ENCODE results near the gene BICD2.

BICD2 gene

GRCh38 chr9:92752812-92753404 lies 11.7 kb downstream of the BICD2 start:
- ATAC-seq, result no peak
- TF ChIP-seq POU6F1 (CRISPR knock-in tag; IDR thresholded peaks at IDR 0.05; ENCODE audit: borderline replicate concordance, low read depth) (no peak), RARB (CRISPR knock-in tag; IDR thresholded peaks at IDR 0.05) (no peak), GLIS3 (CRISPR knock-in tag; IDR thresholded peaks at IDR 0.05) (no peak), ESRRG (CRISPR knock-in tag; IDR thresholded peaks at IDR 0.05) (no peak)

- ATAC-seq, result no peak
- TF ChIP-seq ZFP30 (CRISPR knock-in tag; IDR thresholded peaks at IDR 0.05) (no peak), PPARA (CRISPR knock-in tag; IDR thresholded peaks at IDR 0.05; ENCODE audit: borderline replicate concordance) (no peak), CSDC2 (CRISPR knock-in tag; IDR thresholded peaks at IDR 0.05) (no peak)
Measured at GRCh38 chr9:92749934-92750315, 14.7 kb downstream of the BICD2 start.

GRCh38 chr9:92749071-92749933 lies 15.3 kb downstream of the BICD2 start:
- no peak for TF ChIP-seq PATZ1 (CRISPR knock-in tag; IDR thresholded peaks at IDR 0.05; ENCODE audit: borderline replicate concordance)
- no peak for TF ChIP-seq PPARA (CRISPR knock-in tag; IDR thresholded peaks at IDR 0.05; ENCODE audit: borderline replicate concordance)
- TF ChIP-seq RARB (CRISPR knock-in tag; IDR thresholded peaks at IDR 0.05), result no peak
- TF ChIP-seq GLIS3 (CRISPR knock-in tag; IDR thresholded peaks at IDR 0.05), result no peak
- TF ChIP-seq POU6F1 (CRISPR knock-in tag; IDR thresholded peaks at IDR 0.05; ENCODE audit: borderline replicate concordance, low read depth), result no peak
- no peak for TF ChIP-seq TCF4 (CRISPR knock-in tag; IDR thresholded peaks at IDR 0.05; ENCODE audit: borderline replicate concordance)
- TF ChIP-seq ARNTL (CRISPR knock-in tag; IDR thresholded peaks at IDR 0.05; ENCODE audit: borderline replicate concordance, low read depth), result no peak
- no peak for TF ChIP-seq ZNF8 (CRISPR knock-in tag; IDR thresholded peaks at IDR 0.05)
- no peak for TF ChIP-seq TSHZ2 (CRISPR knock-in tag; IDR thresholded peaks at IDR 0.05)
- no peak for TF ChIP-seq ZFP30 (CRISPR knock-in tag; IDR thresholded peaks at IDR 0.05)
- TF ChIP-seq ESRRG (CRISPR knock-in tag; IDR thresholded peaks at IDR 0.05), result no peak
- no peak for TF ChIP-seq ZC3H10 (CRISPR knock-in tag; IDR thresholded peaks at IDR 0.05)
- no peak for TF ChIP-seq ISL1 (CRISPR knock-in tag; IDR thresholded peaks at IDR 0.05)
- TF ChIP-seq ZFP3 (CRISPR knock-in tag; IDR thresholded peaks at IDR 0.05), result no peak
- no peak for TF ChIP-seq SNAI2 (CRISPR knock-in tag; IDR thresholded peaks at IDR 0.05)
- TF ChIP-seq BACH2 (CRISPR knock-in tag; IDR thresholded peaks at IDR 0.05; ENCODE audit: borderline replicate concordance), result no peak
- TF ChIP-seq ZNF565 (CRISPR knock-in tag; conservative IDR thresholded peaks at IDR 0.05; ENCODE audit: low read depth), result no peak
- no peak; the same call in 1 of the 3 replicates for ATAC-seq

- no peak for ATAC-seq
- TF ChIP-seq SNAI2 (CRISPR knock-in tag; IDR thresholded peaks at IDR 0.05) (no peak), BACH2 (CRISPR knock-in tag; IDR thresholded peaks at IDR 0.05; ENCODE audit: borderline replicate concordance) (no peak), ZNF70 (CRISPR knock-in tag; IDR thresholded peaks at IDR 0.05) (no peak), ZFP3 (CRISPR knock-in tag; IDR thresholded peaks at IDR 0.05) (no peak), TOX (CRISPR knock-in tag; IDR thresholded peaks at IDR 0.05; ENCODE audit: borderline replicate concordance) (no peak), ZNF565 (CRISPR knock-in tag; conservative IDR thresholded peaks at IDR 0.05; ENCODE audit: low read depth) (no peak), ZC3H10 (CRISPR knock-in tag; IDR thresholded peaks at IDR 0.05) (no peak), TSHZ2 (CRISPR knock-in tag; IDR thresholded peaks at IDR 0.05) (no peak)
Measured at GRCh38 chr9:92748233-92748497, 16.5 kb downstream of the BICD2 start.

Measured in SK-N-SH treated with all-trans-retinoic acid at 6 μM for 48 hours (cell line).